HEK293 (cell line): ENCODE measurements around the gene RNU7-1.

Experiments used
- ATF2 ChIP-seq: fragments of 450-650 bp; formaldehyde crosslinking; IDR thresholded peaks from 2 replicates; pipeline ENCODE4 v1.5.1; 2016; ENCODE audit warnings: missing biosample characterization, missing genetic modification characterization, low read depth
- CTCF ChIP-seq: fragments of 450-650 bp; formaldehyde crosslinking; IDR thresholded peaks from 2 replicates; pipeline ENCODE4 v1.5.1; 2016; ENCODE audit warnings: missing biosample characterization, missing genetic modification characterization
- REPIN1 ChIP-seq: fragments of 450-650 bp; formaldehyde crosslinking; IDR thresholded peaks from 2 replicates; pipeline ENCODE4 v1.5.1; 2017; ENCODE audit warnings: missing biosample characterization, missing genetic modification characterization, low read depth
- REST ChIP-seq: fragments of 450-650 bp; formaldehyde crosslinking; IDR thresholded peaks from 2 replicates; pipeline ENCODE4 v1.5.1; 2016; ENCODE audit warnings: missing biosample characterization, missing genetic modification characterization
- SCRT1 ChIP-seq: fragments of 450-650 bp; formaldehyde crosslinking; IDR thresholded peaks from 2 replicates; pipeline ENCODE4 v1.5.1; 2016; ENCODE audit warnings: missing biosample characterization, missing genetic modification characterization, borderline replicate concordance
- SCRT2 ChIP-seq: fragments of 450-650 bp; formaldehyde crosslinking; IDR thresholded peaks from 2 replicates; pipeline ENCODE4 v1.5.1; 2016; ENCODE audit warnings: missing biosample characterization, missing genetic modification characterization
- ZNF148 ChIP-seq: fragments of 450-650 bp; formaldehyde crosslinking; IDR thresholded peaks from 2 replicates; pipeline ENCODE4 v1.5.0; 2017; ENCODE audit warnings: missing biosample characterization, missing genetic modification characterization, borderline replicate concordance
- ZNF324 ChIP-seq: fragments of 450-650 bp; formaldehyde crosslinking; IDR thresholded peaks from 2 replicates; pipeline ENCODE4 v1.5.1; 2016; ENCODE audit warnings: missing biosample characterization, missing genetic modification characterization
- ZNF561 ChIP-seq: fragments of 450-650 bp; IDR thresholded peaks from 2 replicates; pipeline ENCODE4 v1.5.1; 2018; ENCODE audit warnings: missing biosample characterization, missing genetic modification characterization, borderline replicate concordance
- ZNF660 ChIP-seq: fragments of 450-650 bp; IDR thresholded peaks from 2 replicates; pipeline ENCODE4 v1.5.1; 2018; ENCODE audit warnings: missing biosample characterization, mild to moderate bottlenecking, missing genetic modification characterization

GRCh38 chr12:6950401-6950801 lies 6.8 kb downstream of the RNU7-1 start:
- TF ChIP-seq REPIN1 (tag by site-specific recombination) (no peak), CTCF (no peak), REST (tag by site-specific recombination) (no peak), ZNF561 (no peak), ZNF324 (tag by site-specific recombination) (no peak), ZNF660 (tag by site-specific recombination) (no peak), ATF2 (tag by site-specific recombination) (no peak), SCRT1 (tag by site-specific recombination) (no peak), ZNF148 (tag by site-specific recombination) (no peak), SCRT2 (tag by site-specific recombination) (no peak)
